Vagina (tissue), 2 donors: ENCODE measurements around the gene YWHAG.

Source experiments
- CTCF ChIP-seq, 3 experiments: fragments of 450-650 bp in 2 of 3; fragments of 200-600 bp in 1 of 3; sonication (generic) in 1 of 3; IDR thresholded peaks; one replicate each; pipeline ENCODE4 v1.5.1; 2017 to 2019; ENCODE audit warnings: antibody characterized with exemption in 3 of 3, mild to moderate bottlenecking in 2 of 3, moderate library complexity in 2 of 3
- POLR2A ChIP-seq, 2 donors: fragments of 450-650 bp; IDR thresholded peaks; one replicate each; pipeline ENCODE4 v1.6.1; 2017; ENCODE audit warnings: antibody characterized with exemption in 2 of 2, mild to moderate bottlenecking in 2 of 2, moderate library complexity in 2 of 2
- POLR2AphosphoS5 ChIP-seq, 2 donors: sonication (generic); formaldehyde crosslinking; IDR thresholded peaks; one replicate each; pipeline ENCODE4 v1.9.0; 2017; ENCODE audit warnings: antibody characterized with exemption in 2 of 2, mild to moderate bottlenecking in 2 of 2, low read depth in 1 of 2; ENCODE audit not compliant: insufficient read depth in 1 of 2

GRCh38 chr7:76354516-76354915 is 4.3 kb downstream of the YWHAG start:
- no peak for TF ChIP-seq POLR2A (IDR thresholded peaks at IDR 0.05)
- no peak for TF ChIP-seq CTCF (IDR thresholded peaks at IDR 0.05)
- no peak for TF ChIP-seq POLR2AphosphoS5 (IDR thresholded peaks at IDR 0.05; ENCODE audit: insufficient read depth in 1 of 2, low read depth in 1 of 2)
